ENCODE results near the gene OPCML. TPM values are rescaled to one million over a fixed set of nuclear protein-coding genes. Genes with fewer than 3 reads are reported as not detected.

The OPCML gene
- total RNA-seq, 1 experiment from 2014 or later: not detected

DNA sequence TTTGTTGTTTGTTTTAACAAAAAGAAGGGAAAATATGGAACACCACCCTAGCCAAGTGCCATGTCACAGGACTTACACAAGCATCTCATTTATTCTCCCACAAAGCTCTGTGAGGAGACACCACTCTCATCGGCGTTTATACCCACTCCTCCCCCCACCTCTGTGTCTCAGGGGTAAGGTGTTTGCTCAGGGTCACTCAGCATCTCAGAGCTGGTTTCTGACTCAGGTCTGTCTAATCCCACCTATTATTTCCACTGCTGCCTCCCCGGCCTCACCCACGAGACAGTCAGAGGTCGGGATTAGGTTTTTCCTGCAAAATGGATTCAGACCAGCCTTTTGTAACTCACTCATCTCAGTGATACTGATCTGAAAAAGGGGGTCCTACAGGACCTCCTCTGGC, 786.0 kb downstream of the OPCML start:
- Histone ChIP-seq H2AFZ (ENCODE audit: low read length) (no peak overlapping the region), H3K9me3 (ENCODE audit: low read length) (peaks cover 17% of the 10 kb centered on the region; the same call in 1 of the 2 replicates), H3K36me3 (ENCODE audit: low read depth, low read length) (no peaks in the 10 kb centered on the region), H3K4me1 (ENCODE audit: insufficient read depth, low read length) (no peaks in the 10 kb centered on the region), H4K20me1 (ENCODE audit: low read length) (no peaks in the 10 kb centered on the region), H3K4me2 (ENCODE audit: low read length) (no peak overlapping the region), H3K27ac (ENCODE audit: low read length) (no peak overlapping the region), H3K9me2 (replicated peaks; ENCODE audit: low read length) (no peaks in the 10 kb centered on the region), H3K27me3 (ENCODE audit: low read length) (no peaks in the 10 kb centered on the region), H3F3A (ENCODE audit: low read length, unreplicated experiment) (no peaks in the 10 kb centered on the region), H3K79me2 (ENCODE audit: low read length) (no peaks in the 10 kb centered on the region), H3K9ac (ENCODE audit: low read length) (no peak overlapping the region), H3K4me3 (ENCODE audit: low read length) (no peak overlapping the region)
- BruUV-seq (replicated peaks): no TSS peak
- no peak for DNase-seq
- intact Hi-C loops (cut with micrococcal nuclease): no loop called here
- POLR2A ChIA-PET (ENCODE audit: unreplicated experiment): no interaction called here
- TF ChIP-seq, protein P1, sequence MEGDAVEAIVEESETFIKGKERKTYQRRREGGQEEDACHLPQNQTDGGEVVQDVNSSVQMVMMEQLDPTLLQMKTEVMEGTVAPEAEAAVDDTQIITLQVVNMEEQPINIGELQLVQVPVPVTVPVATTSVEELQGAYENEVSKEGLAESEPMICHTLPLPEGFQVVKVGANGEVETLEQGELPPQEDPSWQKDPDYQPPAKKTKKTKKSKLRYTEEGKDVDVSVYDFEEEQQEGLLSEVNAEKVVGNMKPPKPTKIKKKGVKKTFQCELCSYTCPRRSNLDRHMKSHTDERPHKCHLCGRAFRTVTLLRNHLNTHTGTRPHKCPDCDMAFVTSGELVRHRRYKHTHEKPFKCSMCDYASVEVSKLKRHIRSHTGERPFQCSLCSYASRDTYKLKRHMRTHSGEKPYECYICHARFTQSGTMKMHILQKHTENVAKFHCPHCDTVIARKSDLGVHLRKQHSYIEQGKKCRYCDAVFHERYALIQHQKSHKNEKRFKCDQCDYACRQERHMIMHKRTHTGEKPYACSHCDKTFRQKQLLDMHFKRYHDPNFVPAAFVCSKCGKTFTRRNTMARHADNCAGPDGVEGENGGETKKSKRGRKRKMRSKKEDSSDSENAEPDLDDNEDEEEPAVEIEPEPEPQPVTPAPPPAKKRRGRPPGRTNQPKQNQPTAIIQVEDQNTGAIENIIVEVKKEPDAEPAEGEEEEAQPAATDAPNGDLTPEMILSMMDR (conservative IDR thresholded peaks at IDR 0.05; ENCODE audit: low read depth, low read length): no peak
- no peak for TF ChIP-seq EZH2phosphoT487 (IDR thresholded peaks at IDR 0.05; ENCODE audit: borderline replicate concordance, low read length)
- ATAC-seq: no peak
- CTCF ChIA-PET: no interaction called here

GRCh38 chr11:132745306-132745705, 787.0 kb downstream of the OPCML start:
- CTCF ChIA-PET: no interaction called here

DNA sequence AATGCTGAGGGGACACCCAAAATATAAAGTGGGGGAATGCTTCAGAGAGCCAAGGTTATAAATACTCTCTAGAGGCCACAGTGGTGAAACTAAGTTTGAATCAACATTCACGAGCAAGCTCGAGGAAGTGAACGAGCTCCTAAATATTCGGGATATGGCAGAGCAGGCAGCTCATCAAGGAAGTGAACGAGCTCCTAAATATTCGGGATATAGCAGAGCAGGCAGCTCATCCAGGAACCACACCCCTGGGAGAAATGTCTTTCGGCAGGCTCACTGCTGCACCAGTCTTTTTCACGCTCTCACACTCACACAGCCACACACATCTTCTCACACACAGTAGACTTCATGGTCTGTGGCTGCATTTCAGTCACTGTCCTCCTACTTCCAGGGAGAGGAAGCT, 787.5 kb downstream of the OPCML start:
- Histone ChIP-seq H3K27ac (ENCODE audit: low read length) (no peak overlapping the region), H3K4me1 (ENCODE audit: insufficient read depth, low read length) (no peaks in the 10 kb centered on the region), H3K27me3 (ENCODE audit: low read length) (no peaks in the 10 kb centered on the region), H3K4me2 (ENCODE audit: low read length) (no peak overlapping the region), H2AFZ (ENCODE audit: low read length) (no peak overlapping the region), H3F3A (ENCODE audit: low read length, unreplicated experiment) (no peaks in the 10 kb centered on the region), H3K4me3 (ENCODE audit: low read length) (no peak overlapping the region), H4K20me1 (ENCODE audit: low read length) (no peaks in the 10 kb centered on the region), H3K9me3 (ENCODE audit: low read length) (peaks cover 20% of the 10 kb centered on the region; the same call in 1 of the 2 replicates), H3K9me2 (replicated peaks; ENCODE audit: low read length) (no peaks in the 10 kb centered on the region), H3K79me2 (ENCODE audit: low read length) (no peaks in the 10 kb centered on the region), H3K36me3 (ENCODE audit: low read depth, low read length) (no peaks in the 10 kb centered on the region), H3K9ac (ENCODE audit: low read length) (no peak overlapping the region)
- TF ChIP-seq EZH2 (IDR thresholded peaks at IDR 0.05; ENCODE audit: low read length, unreplicated experiment) (no peak), EZH2phosphoT487 (IDR thresholded peaks at IDR 0.05; ENCODE audit: borderline replicate concordance, low read length) (no peak)
- TF ChIP-seq, protein P1 (conservative IDR thresholded peaks at IDR 0.05; ENCODE audit: low read depth, low read length): no peak
- ChIA-PET CTCF (no interaction called here), POLR2A (ENCODE audit: unreplicated experiment) (no interaction called here)
- DNase-seq (no peak), ATAC-seq (no peak)
- no TSS peak for BruUV-seq (replicated peaks)
- intact Hi-C loops (cut with micrococcal nuclease): no loop called here

More at GRCh38 chr11:132745306-132745705, 787.0 kb downstream of the OPCML start:
- Histone ChIP-seq H3K9me2 (replicated peaks; ENCODE audit: low read length) (no peaks in the 10 kb centered on the region), H3K4me2 (ENCODE audit: low read length) (no peak overlapping the region), H3K4me3 (ENCODE audit: low read length) (no peak overlapping the region), H3F3A (ENCODE audit: low read length, unreplicated experiment) (no peaks in the 10 kb centered on the region), H3K27ac (ENCODE audit: low read length) (no peak overlapping the region), H3K36me3 (ENCODE audit: low read depth, low read length) (no peaks in the 10 kb centered on the region), H3K9ac (ENCODE audit: low read length) (no peak overlapping the region), H3K4me1 (ENCODE audit: insufficient read depth, low read length) (no peaks in the 10 kb centered on the region), H2AFZ (ENCODE audit: low read length) (no peak overlapping the region), H3K79me2 (ENCODE audit: low read length) (no peaks in the 10 kb centered on the region), H3K9me3 (ENCODE audit: low read length) (peaks cover 22% of the 10 kb centered on the region; the same call in 1 of the 2 replicates), H3K27me3 (ENCODE audit: low read length) (no peaks in the 10 kb centered on the region), H4K20me1 (ENCODE audit: low read length) (no peaks in the 10 kb centered on the region)
- intact Hi-C loops (cut with micrococcal nuclease): no loop called here
- no peak for ATAC-seq
- no peak for DNase-seq
- BruUV-seq (replicated peaks): no TSS peak
- TF ChIP-seq EZH2 (IDR thresholded peaks at IDR 0.05; ENCODE audit: low read length, unreplicated experiment) (no peak), EZH2phosphoT487 (IDR thresholded peaks at IDR 0.05; ENCODE audit: borderline replicate concordance, low read length) (no peak)
- TF ChIP-seq, protein P1 (conservative IDR thresholded peaks at IDR 0.05; ENCODE audit: low read depth, low read length): no peak
- POLR2A ChIA-PET (ENCODE audit: unreplicated experiment): no interaction called here

Data from PC-3 (cell line).